Measurements from ENCODE around the gene KAT2B.

- TF ChIP-seq CTCF (conservative IDR thresholded peaks at IDR 0.05 in 1 of 2, IDR thresholded peaks at IDR 0.05 in 1 of 2; ENCODE audit: extremely low read depth in 1 of 2, insufficient read depth in 1 of 2, low read depth in 1 of 2, low read length in 2 of 2) (no peak), EZH2 (IDR thresholded peaks at IDR 0.05; ENCODE audit: borderline replicate concordance, low read length) (no peak)
Measured at GRCh38 chr3:20066079-20066478, 25.8 kb downstream of the KAT2B start.

Data from mammary epithelial cell (primary cell).